Measurements from ENCODE around the gene NFATC1. TPM values are rescaled to one million over a fixed set of nuclear protein-coding genes. Genes with fewer than 3 reads are reported as not detected.
A peak's percentile ranks its signal among the peaks of the same experiment; 100 is the strongest.

NFATC1 gene
- total RNA-seq, 4 donors from 2014 or later: 14.0 to 22.4 (median 15.0) TPM

DNA sequence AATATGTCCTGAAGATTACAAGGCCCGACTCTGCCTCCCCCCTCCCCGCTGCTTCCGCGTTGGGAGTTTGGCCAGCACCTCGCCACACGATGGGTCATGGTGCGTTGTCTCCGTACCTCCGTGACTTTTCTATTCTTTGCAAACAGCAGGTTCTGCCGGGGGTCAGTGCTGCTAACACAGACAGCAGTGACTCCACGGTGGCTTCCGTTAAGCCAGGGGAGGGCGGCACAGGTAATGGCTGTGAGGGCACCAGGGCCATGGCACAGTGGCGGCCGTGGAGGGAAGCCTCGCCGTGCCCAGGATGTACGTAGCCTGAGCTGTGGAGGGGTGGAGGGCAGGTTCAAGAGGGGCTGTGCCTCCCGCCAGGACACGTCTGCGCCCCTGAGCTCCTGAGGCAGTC is 115.5 kb downstream of the NFATC1 start:
- peak in 1 of 2 donors; percentile 58 for DNase-seq (ENCODE audit: low spot score in 2 of 2)
- TF ChIP-seq POLR2A (IDR thresholded peaks at IDR 0.05): no peak
- TF ChIP-seq, protein P1, sequence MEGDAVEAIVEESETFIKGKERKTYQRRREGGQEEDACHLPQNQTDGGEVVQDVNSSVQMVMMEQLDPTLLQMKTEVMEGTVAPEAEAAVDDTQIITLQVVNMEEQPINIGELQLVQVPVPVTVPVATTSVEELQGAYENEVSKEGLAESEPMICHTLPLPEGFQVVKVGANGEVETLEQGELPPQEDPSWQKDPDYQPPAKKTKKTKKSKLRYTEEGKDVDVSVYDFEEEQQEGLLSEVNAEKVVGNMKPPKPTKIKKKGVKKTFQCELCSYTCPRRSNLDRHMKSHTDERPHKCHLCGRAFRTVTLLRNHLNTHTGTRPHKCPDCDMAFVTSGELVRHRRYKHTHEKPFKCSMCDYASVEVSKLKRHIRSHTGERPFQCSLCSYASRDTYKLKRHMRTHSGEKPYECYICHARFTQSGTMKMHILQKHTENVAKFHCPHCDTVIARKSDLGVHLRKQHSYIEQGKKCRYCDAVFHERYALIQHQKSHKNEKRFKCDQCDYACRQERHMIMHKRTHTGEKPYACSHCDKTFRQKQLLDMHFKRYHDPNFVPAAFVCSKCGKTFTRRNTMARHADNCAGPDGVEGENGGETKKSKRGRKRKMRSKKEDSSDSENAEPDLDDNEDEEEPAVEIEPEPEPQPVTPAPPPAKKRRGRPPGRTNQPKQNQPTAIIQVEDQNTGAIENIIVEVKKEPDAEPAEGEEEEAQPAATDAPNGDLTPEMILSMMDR (IDR thresholded peaks at IDR 0.05): no peak

DNA sequence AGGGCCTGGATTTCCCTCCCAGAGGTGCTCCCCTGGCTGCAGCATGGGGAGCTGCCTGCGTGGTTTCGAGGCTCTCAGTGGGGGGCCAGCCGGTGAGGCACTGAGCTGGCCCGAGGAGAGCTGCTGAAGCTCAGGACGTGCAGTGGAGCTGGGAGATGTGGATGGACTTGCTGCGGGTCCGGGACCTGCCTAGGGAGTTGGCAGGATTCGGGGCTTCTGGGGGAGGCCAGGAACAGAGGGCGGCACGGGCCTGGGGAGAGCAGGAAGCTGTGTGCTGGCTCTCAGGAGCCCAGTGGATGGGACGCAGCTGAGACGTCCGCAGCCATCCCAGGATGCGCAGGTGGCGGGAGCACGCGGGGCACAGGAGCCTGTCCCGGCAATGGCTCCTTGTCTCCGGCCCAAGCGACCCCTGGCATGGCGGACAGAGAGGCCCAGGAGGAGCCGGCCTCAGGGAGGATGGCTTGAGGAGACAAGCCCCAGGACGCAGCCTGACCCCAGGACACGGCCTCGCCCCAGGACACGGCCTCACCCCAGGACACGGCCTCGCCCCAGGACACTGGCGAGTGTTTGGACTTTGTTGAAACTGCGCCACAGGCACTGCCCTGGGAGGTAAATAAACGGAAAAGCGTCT is 116.1 kb downstream of the NFATC1 start:
- no peak overlapping the region for H3K4me3 ChIP-seq (ENCODE audit: low read depth, poor library complexity, severe bottlenecking)
- 85 to 86% methylated on average over 30 to 32 of the region's 32 CpGs for WGBS, 2 donors
- intact Hi-C loops (cut with DNase I; ENCODE audit: low total_unique reads): no loop called here
- TF ChIP-seq, protein P1 (IDR thresholded peaks at IDR 0.05): no peak
- no peak for TF ChIP-seq POLR2A (IDR thresholded peaks at IDR 0.05)
- peak in 1 of 2 donors; percentile 76 for DNase-seq (ENCODE audit: low spot score in 2 of 2)

More for the DNA sequence above, 115.5 kb downstream of the NFATC1 start:
- H3K4me3 ChIP-seq (ENCODE audit: low read depth, poor library complexity, severe bottlenecking): no peak overlapping the region
- intact Hi-C loops (cut with DNase I; ENCODE audit: low total_unique reads): no loop called here
- 96 to 97% methylated on average over 20 to 21 of the region's 21 CpGs for WGBS, 2 donors

DNA sequence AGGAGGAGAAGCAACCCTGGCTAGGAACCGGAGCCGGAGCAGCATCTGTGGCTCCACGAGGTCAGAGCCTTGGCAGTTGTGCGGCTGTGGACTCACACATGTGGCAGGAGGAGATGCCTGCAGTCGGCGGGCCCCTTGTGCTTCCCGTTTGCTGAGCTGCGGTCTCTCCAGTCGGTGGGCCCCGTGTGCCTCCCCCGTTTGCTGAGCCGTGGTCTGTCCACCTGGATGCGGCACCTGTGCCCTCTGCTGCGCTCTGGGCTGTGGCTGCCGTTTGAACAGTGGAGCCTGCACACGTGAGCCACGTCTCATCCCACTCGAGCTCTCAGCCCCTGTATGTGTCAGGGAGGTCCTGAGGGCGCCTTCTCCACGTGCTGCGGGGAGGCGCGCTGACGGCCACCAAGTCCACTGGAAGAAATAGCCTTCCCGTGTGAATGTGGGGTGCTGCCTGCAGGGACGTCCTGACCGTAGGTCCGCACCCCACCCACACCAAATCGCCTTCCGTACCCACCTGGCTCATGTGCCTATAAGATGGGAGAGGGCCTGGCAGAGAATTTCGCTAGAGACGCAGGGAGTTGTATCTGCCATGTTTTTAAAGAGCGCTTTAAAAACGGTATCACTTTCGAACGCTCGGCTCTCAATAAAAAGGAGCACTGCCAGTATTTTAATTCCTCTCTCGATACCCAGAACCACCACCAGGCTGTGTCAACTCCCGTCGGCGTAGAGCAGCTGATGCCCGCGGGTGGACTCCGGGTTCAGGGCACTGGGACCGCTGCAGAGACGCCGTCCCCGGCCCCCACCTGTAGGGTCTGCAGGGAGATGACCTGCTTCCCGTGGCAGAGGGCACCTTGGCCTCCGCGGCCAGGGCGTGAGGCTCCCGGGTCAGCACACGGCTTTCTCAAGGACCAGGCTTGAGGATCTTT is 117.0 kb downstream of the NFATC1 start:
- H3K4me3 ChIP-seq (ENCODE audit: low read depth, poor library complexity, severe bottlenecking): no peak overlapping the region
- TF ChIP-seq POLR2A (IDR thresholded peaks at IDR 0.05): no peak
- TF ChIP-seq, protein P1 (IDR thresholded peaks at IDR 0.05): no peak
- 94 to 95% methylated on average over 42 to 53 of the region's 54 CpGs for WGBS, 2 donors
- intact Hi-C loops (cut with DNase I; ENCODE audit: low total_unique reads): no loop called here
- peak in 1 of 2 donors; percentile 70 for DNase-seq (ENCODE audit: low spot score in 2 of 2)

DNA sequence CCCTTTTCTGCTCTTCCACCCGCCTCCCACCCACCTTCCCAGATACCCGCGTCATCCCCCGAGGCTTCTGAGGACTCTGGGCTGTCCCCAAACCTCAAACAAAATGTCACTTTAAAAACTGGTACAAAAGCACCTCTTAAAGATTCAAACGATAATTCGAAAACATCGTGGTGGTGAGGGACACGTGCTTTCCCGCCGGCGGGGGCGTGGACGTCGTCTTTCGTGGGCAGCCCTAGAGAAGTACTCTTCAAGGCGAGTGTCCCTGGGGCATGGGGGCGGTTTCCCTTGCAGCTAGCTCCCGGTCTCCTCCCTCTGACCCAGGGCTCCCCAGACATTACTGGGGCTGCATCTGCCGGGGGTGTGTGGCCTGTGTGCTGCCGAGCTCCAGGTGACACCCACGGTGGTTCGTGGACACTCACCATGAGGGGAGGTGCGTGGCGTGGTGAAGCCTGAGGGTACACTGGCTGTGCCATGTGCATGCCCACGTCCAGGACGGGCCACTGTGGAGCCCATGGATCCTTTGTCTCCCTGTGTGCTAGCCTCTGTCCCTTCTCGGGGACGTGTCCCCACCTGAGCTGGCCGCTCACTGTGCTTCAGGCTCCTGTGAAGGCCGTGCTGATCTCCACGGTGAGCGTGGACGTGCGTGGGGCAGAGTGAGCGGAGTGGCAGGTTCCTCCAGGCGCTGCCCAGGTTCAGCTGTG is 117.8 kb downstream of the NFATC1 start:
- DNase-seq (ENCODE audit: low spot score in 2 of 2): peak in 1 of 2 donors; percentile 80
- intact Hi-C loops (cut with DNase I; ENCODE audit: low total_unique reads): no loop called here
- TF ChIP-seq, protein P1 (IDR thresholded peaks at IDR 0.05): no peak
- no peak for TF ChIP-seq POLR2A (IDR thresholded peaks at IDR 0.05)
- no peak overlapping the region for H3K4me3 ChIP-seq (ENCODE audit: low read depth, poor library complexity, severe bottlenecking)
- WGBS, 2 donors: 95 to 96% methylated on average over 33 to 36 of the region's 36 CpGs

DNA sequence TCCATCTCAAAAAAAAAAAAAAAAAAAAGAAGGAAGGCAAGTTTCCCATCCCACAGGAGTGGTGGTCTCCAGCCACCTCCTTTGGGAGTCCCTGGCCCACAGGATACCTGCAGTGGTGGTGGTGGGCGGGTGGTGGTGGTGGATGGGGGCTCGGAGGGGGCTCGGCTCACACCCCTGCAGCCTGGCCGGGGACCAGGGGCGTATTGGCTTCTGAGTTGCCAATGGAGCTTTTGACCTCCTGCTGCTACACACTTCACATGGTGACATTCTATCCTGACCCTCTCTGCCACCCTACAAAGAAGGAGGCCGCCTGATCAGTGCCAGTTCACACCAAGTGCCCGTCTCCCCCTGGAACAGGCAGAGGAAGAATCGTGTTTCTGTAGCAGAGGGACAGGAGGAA is 119.6 kb downstream of the NFATC1 start:
- no peak for TF ChIP-seq POLR2A (IDR thresholded peaks at IDR 0.05)
- TF ChIP-seq, protein P1 (IDR thresholded peaks at IDR 0.05): no peak
- intact Hi-C loops (cut with DNase I; ENCODE audit: low total_unique reads): no loop called here
- DNase-seq (ENCODE audit: low spot score in 2 of 2): peak in 1 of 2 donors; percentile 61
- H3K4me3 ChIP-seq (ENCODE audit: low read depth, poor library complexity, severe bottlenecking): no peak overlapping the region
- WGBS, 2 donors: 81 to 84% methylated on average over 8 of the region's 8 CpGs
